ENCODE measurements around the gene PPP1R15A.
"Not testable (repeated sequence)": the region's sequence is repeated elsewhere in the genome, so short reads cannot be mapped to it uniquely, and the experiment has no call there.

PPP1R15A gene

GRCh38 chr19:48858984-48859710 is 13.1 kb upstream of the PPP1R15A start:
- DNase-seq, result peak in 4 of 56 donors; percentile 1 to 8 (median 3)

GRCh38 chr19:48859711-48860572 is 12.3 kb upstream of the PPP1R15A start:
- DNase-seq, result peak in 3 of 56 donors; percentile 5 to 51 (median 11)

GRCh38 chr19:48861313-48861712 is 10.9 kb upstream of the PPP1R15A start:
- DNase-seq, result no peak

- DNase-seq, result no peak
These were observed 9.4 kb upstream of the PPP1R15A start for GRCh38 chr19:48862827-48863226.

- no peak for DNase-seq
These were observed 5.5 kb upstream of the PPP1R15A start for GRCh38 chr19:48866692-48867091.

GRCh38 chr19:48867123-48867745 is 5.0 kb upstream of the PPP1R15A start:
- DNase-seq, result no peak

GRCh38 chr19:48867746-48868113 is 4.5 kb upstream of the PPP1R15A start:
- DNase-seq, result no peak

GRCh38 chr19:48868114-48868886 is 3.9 kb upstream of the PPP1R15A start, which contains the start of gene PLEKHA4:
Gene PLEKHA4 (minus strand): TSS chr19:48868617. CDS start chr19:48867620, 997 bp downstream.
- DNase-seq, result peak in 2 of 56 donors; percentile 3 to 6

- no peak for DNase-seq
These were observed 2.2 kb upstream of the PPP1R15A start for GRCh38 chr19:48870048-48870447.

GRCh38 chr19:48871471-48872181 is 595 bp upstream of the PPP1R15A start:
- not testable (repeated sequence) for DNase-seq

- peak in 34 of 56 donors; percentile 7 to 81 (median 40) for DNase-seq
These were observed 759 bp downstream of the PPP1R15A start for GRCh38 chr19:48872884-48873475.

GRCh38 chr19:48873476-48874302 is 1.5 kb downstream of the PPP1R15A start:
- peak in 5 of 56 donors; percentile 7 to 59 (median 34) for DNase-seq

- DNase-seq, result peak in 10 of 56 donors; percentile 8 to 73 (median 34)
These were observed 2.3 kb downstream of the PPP1R15A start for GRCh38 chr19:48874303-48875135.

- peak in 3 of 56 donors; percentile 33 to 59 (median 49) for DNase-seq
These were observed 4.1 kb downstream of the PPP1R15A start for GRCh38 chr19:48876043-48876981.

- DNase-seq, result no peak
These were observed 5.6 kb downstream of the PPP1R15A start for GRCh38 chr19:48877855-48878195.

- DNase-seq, result no peak
These were observed 6.2 kb downstream of the PPP1R15A start for GRCh38 chr19:48878196-48879024.
